ENCODE results near the gene ARFGEF2. TPM values are rescaled to one million over a fixed set of nuclear protein-coding genes. Genes with fewer than 3 reads are reported as not detected.
"Not testable (repeated sequence)": the region's sequence is repeated elsewhere in the genome, so short reads cannot be mapped to it uniquely, and the experiment has no call there.

Gene ARFGEF2
- total RNA-seq, 1 donor from 2014 or later = 21.9 TPM

- H3K27me3 ChIP-seq = no peaks in the 10 kb centered on the region
- peaks cover 56% of the 10 kb centered on the region for H3K4me1 ChIP-seq
- TF ChIP-seq CTCF (IDR thresholded peaks at IDR 0.05) (no peak), POLR2AphosphoS5 (IDR thresholded peaks at IDR 0.05; ENCODE audit: insufficient read depth in 1 of 2, low read depth in 1 of 2) (no peak), POLR2A (IDR thresholded peaks at IDR 0.05) (no peak)
- H3K36me3 ChIP-seq = no peaks in the 10 kb centered on the region
- H3K9me3 ChIP-seq = no peaks in the 10 kb centered on the region
- H3K27ac ChIP-seq = no peak overlapping the region
- intact Hi-C loops (cut with DNase I) = no loop called here
- DNase-seq (ENCODE audit: extremely low spot score in 2 of 2) = no peak
- H3K4me3 ChIP-seq = no peak overlapping the region
Observed at GRCh38 chr20:48933017-48933766, 11.7 kb downstream of the ARFGEF2 start.

GRCh38 chr20:48934273-48934877, 12.9 kb downstream of the ARFGEF2 start:
- intact Hi-C loops (cut with DNase I) = not testable (repeated sequence)

GRCh38 chr20:48934966-48935365, 13.5 kb downstream of the ARFGEF2 start:
- H3K27ac ChIP-seq; H3K4me3 ChIP-seq; H3K9me3 ChIP-seq; intact Hi-C loops (cut with DNase I); DNase-seq (ENCODE audit: extremely low spot score in 2 of 2); H3K36me3 ChIP-seq; H3K27me3 ChIP-seq: not testable (repeated sequence)
- H3K4me1 ChIP-seq = peaks cover 41% of the 10 kb centered on the region

More at GRCh38 chr20:48934273-48934877, 12.9 kb downstream of the ARFGEF2 start:
- DNase-seq (ENCODE audit: extremely low spot score in 2 of 2); H3K4me3 ChIP-seq; H3K9me3 ChIP-seq; H3K36me3 ChIP-seq; H3K27me3 ChIP-seq; H3K27ac ChIP-seq: not testable (repeated sequence)
- peaks cover 47% of the 10 kb centered on the region for H3K4me1 ChIP-seq

GRCh38 chr20:48936178-48936577, 14.7 kb downstream of the ARFGEF2 start:
- peaks cover 30% of the 10 kb centered on the region for H3K4me1 ChIP-seq
- H3K9me3 ChIP-seq; H3K27me3 ChIP-seq; H3K4me3 ChIP-seq; DNase-seq (ENCODE audit: extremely low spot score in 2 of 2); intact Hi-C loops (cut with DNase I); H3K27ac ChIP-seq; H3K36me3 ChIP-seq: not testable (repeated sequence)

DNA sequence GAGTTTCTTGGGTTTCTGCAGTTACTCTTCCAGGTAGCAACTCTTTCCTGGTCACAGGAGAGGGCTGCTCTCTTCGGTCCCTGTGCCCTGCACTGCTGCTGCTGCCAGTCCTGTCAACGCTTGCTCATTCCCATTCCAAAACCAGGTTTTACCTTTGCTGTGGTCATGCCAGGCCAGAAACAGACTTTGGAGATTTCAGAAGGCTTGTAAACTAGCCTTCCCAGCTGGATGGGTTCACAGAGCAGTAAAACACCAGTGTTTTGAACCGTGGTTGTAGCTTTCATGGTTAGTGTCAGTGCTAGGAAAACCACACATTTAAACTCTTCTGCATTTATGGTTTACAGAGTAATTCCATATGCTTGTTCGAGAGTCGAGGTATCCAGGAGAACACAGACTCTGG, 16.2 kb downstream of the ARFGEF2 start:
- intact Hi-C loops (cut with DNase I) = no loop called here
- Histone ChIP-seq H3K9me3 (no peaks in the 10 kb centered on the region), H3K36me3 (peaks cover 0 to 1% of the 10 kb centered on the region in 2 donors), H3K27me3 (no peaks in the 10 kb centered on the region), H3K4me3 (no peak overlapping the region), H3K27ac (no peak overlapping the region), H3K4me1 (peaks cover 20% of the 10 kb centered on the region)
- TF ChIP-seq CTCF (IDR thresholded peaks at IDR 0.05) (no peak), POLR2AphosphoS5 (IDR thresholded peaks at IDR 0.05; ENCODE audit: insufficient read depth in 1 of 2, low read depth in 1 of 2) (no peak), POLR2A (IDR thresholded peaks at IDR 0.05) (no peak)
- no peak for DNase-seq (ENCODE audit: extremely low spot score in 2 of 2)

- Histone ChIP-seq H3K9me3 (no peaks in the 10 kb centered on the region), H3K27ac (no peak overlapping the region), H3K27me3 (no peaks in the 10 kb centered on the region), H3K36me3 (peaks cover 0 to 7% of the 10 kb centered on the region in 2 donors), H3K4me1 (peaks cover 14% of the 10 kb centered on the region), H3K4me3 (no peak overlapping the region)
- TF ChIP-seq CTCF (IDR thresholded peaks at IDR 0.05) (no peak), POLR2AphosphoS5 (IDR thresholded peaks at IDR 0.05; ENCODE audit: insufficient read depth in 1 of 2, low read depth in 1 of 2) (no peak), POLR2A (IDR thresholded peaks at IDR 0.05) (no peak)
- DNase-seq (ENCODE audit: extremely low spot score in 2 of 2) = no peak
- intact Hi-C loops (cut with DNase I) = no loop called here
Observed at GRCh38 chr20:48938670-48939069, 17.2 kb downstream of the ARFGEF2 start.
